GM19238 (cell line): ENCODE measurements around the gene CFAP46.

ENCODE experiments used
- DNase-seq: peaks from one replicate; pipeline ENCODE4 v3.0.0; 2011; ENCODE audit warnings: low spot score; ENCODE audit not compliant: insufficient read length

The CFAP46 gene

DNA sequence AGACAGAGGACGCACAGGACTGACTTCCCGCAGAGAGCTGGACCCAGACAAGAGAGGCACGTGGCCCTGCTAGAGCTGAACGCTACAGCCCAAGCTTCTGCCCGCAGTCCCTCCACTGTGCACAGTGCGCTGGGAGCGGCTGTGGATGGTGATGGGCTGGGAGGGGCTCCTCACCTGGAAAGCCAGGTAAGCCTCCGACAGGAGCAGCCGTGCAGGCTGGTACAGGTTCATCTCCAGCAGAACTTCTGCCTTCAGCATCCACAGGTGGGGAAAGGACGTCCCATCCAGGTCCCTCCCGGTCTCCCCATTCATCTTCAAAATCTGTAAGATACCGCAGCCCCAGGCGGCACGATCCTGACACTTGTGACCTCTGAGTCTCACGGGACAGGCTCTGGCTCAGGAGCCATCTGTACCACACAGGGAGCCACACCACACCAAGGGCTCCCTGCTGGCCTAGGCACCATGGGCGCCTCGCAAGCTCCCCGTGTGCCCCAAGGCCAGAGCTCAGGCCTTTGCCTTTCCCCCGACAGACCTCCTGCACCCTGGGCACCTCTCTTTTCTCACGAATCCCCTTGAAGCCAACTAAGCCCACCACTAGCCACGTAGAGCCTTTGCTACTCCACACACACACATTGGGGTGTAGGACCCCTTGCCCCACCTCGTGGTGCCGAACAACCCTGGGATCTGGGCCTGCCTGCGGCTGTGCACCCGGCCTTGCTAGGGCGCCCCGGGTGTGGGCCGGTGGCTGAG lies 76.3 kb downstream of the CFAP46 start:
- DNase-seq: no peak

DNA sequence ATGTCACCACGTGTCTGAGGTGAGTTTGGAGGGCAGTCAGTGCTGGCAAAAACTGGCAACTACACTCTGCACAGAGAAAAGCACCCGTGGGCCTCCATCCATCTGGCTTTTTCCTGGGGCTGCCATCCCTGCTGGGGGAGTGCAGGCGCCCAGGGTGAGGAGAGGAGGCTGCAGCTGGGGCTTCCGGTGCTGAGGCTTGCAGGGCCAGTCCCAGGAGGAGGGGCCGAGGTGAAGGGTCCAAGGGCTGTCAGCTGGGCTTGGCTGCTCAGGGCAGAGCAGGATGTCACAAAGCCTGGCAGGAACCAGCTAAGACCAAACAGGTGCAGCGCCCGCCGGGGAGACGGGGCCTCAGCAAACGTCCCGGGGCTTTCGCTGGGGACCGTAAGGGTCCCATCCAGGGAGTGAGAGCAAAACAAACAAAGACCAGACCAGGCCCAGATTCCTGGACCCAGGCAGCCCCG lies 77.2 kb downstream of the CFAP46 start:
- no peak for DNase-seq

- DNase-seq: no peak
These were observed 79.6 kb downstream of the CFAP46 start for GRCh38 chr10:132862485-132863420.

- no peak for DNase-seq
These were observed 80.4 kb downstream of the CFAP46 start for GRCh38 chr10:132861884-132862461.

DNA sequence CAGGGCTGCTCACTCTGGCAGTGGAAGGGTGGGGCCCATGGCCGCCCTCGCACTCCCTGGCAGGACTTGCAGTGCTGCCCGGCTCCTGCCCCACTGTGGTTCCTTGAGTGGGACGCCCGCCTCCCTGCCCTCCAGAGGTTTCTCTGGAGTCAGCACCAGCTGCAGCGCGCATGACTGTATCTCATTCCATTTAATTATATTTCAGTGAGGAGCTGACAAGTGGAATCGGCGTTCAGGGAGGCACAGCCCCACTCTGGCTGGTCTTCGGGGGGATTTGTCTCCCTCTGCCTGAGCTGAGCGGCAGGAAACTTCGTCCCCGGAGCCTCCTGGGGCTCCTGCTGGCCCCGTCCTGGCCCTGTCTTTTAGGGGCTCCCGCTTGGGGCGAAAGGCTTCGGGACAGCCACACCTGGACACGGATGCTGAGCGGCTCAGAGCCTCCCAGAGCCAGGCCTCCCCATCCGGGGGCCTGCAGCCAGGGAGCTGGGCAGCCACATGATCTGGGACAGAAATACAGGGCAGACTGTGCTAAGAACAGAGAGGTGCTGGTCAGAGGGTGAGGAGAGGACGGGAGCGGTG lies 81.2 kb downstream of the CFAP46 start:
- no peak for DNase-seq

DNA sequence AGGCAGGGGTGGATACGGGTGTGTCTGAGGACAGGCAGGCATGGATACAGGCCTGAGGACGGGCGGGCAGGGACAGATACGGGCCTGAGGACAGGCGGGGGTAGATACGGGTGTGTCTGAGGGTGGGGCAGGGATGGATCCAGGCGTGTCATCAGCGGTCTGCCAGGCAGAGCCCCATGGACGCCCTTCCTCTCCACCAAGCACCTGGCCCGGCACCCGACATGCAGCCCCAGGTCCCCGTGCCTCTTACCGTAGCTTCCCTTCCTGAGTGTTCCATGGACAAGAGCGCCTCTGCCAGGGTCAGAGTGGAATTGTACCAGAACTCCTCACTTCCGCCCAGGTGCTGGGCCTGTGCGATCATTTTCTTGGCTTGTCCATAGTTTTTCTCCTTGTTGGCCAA lies 81.8 kb downstream of the CFAP46 start:
- no peak for DNase-seq

DNA sequence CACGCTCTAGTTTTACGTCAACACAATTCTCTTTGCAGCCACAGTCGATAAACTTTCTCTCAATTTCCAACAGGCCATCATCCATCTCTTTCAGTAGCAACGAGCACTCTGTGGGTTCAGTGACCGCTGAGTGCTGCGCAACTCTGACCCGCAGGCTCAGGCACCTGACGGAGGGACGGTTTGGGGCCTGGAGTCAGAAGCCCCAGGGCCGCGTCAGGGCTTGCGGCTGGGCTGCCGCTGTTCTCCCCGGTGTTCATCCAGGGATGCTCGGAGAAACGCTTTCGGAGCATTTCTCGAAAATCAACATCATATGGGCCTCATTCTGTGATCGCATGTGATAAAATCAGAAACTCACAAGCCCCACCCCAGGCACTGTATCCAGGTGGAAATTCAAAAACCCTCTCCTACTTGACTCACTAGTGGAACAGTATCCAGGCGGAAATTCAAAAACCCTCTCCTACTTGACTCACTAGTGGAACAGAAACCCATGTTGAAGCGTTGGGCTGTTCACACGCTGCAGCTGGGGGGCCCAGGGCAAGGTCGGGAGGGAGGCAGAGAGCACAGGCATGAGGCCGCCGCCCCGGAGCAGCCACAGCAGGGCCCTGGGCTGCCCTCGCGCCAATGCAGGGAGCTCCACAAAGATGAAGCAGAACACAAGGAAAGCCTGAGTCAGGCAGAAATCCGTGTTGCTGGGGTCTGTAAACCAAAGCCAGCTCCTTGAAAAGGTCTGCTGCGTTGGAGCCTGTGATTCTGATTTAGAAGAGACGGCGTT lies 83.1 kb downstream of the CFAP46 start:
- no peak for DNase-seq

- no peak for DNase-seq
These were observed 84.0 kb downstream of the CFAP46 start for GRCh38 chr10:132858121-132859081.

DNA sequence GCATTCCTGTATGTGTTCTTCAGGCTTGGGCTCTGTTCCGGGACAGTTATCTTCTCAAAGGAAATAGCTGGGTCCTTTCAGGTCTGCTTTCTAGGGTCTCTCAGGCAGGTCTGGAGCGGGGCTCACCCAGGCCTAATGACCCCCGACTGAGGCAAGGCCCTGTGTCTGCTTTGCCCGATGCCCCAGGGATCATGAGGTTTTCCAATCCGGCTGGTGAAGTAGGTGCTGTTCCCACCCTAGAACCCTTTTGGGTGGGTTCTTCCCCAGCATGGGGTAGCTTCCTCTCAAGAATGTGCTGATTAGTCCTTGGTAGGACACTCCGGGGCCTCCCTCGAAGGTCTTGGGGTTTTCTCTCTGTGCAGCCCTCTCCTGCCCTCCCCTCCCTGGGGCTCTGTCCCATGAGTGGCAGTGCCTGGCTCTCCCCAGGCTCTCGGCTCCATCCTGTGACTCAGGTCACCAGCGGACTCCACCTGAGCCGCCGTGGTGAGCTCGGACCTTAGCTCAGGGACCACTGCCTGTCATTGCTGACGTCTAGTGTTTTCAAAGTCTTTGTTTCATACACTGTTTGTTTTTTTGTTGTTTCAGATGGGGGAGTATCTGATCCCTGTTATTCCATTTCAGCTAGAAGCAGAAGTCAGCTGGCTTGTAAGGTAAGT lies 85.4 kb downstream of the CFAP46 start:
- no peak for DNase-seq

DNA sequence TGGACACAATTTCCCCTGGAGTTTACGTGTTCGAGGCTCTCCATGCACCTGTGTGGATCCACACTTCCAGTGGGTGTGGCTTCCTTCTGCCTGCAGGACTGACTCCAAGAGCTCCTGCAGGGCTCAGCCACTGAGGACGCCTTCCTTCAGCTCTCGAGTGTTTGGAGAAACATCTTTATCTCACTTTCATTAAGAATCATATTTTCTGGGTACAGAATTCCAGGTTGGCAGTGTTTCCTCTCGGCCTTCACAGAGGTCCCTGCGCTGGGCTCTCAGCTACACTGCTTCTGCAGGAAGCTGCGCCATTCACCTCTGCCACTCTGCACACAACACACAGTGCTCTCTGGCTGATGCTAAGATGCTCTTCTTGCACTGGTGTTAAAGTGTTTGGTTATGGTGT lies 86.5 kb downstream of the CFAP46 start:
- no peak for DNase-seq

DNA sequence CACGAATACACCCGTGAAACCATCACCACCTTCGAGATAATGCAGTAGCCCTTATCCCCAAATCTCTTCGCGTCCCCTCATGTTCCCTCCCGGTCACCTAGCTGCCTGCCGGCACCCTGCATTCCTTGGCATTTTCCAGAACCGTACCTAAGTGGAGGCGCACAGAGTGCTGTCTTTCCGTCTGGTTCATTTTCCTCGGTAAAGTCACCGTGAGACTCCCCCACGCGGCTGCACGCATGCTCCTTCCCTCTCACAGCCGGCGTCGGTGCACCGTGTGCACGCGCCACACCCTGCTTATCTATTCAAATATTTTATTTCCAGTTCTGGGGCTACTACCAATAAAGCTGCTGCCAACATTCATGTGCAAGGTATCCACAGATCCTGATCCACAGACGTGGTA lies 90.9 kb downstream of the CFAP46 start:
- no peak for DNase-seq

DNA sequence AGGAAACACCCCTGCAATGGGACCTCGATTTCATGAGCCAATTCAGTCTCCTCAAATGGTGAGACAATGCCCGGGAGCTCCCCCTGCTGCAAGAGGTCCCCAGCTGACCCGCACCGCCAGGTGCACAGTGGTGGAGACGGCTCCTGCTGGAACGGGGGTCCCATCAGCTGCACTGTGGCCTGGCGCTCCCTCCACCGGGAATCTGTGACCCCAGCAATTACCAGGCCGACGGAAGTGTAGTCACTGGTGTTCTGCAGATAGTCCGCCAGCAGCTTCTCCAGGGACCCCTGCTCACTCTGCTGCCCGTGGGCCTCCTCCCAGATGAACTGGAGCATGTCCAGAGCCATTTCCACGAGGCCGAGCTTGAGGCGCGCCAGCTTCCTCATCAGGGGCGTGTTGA lies 91.5 kb downstream of the CFAP46 start:
- DNase-seq: no peak

- no peak for DNase-seq
These were observed 92.1 kb downstream of the CFAP46 start for GRCh38 chr10:132850246-132850645.

GRCh38 chr10:132849546-132850031 lies 92.8 kb downstream of the CFAP46 start:
- no peak for DNase-seq

DNA sequence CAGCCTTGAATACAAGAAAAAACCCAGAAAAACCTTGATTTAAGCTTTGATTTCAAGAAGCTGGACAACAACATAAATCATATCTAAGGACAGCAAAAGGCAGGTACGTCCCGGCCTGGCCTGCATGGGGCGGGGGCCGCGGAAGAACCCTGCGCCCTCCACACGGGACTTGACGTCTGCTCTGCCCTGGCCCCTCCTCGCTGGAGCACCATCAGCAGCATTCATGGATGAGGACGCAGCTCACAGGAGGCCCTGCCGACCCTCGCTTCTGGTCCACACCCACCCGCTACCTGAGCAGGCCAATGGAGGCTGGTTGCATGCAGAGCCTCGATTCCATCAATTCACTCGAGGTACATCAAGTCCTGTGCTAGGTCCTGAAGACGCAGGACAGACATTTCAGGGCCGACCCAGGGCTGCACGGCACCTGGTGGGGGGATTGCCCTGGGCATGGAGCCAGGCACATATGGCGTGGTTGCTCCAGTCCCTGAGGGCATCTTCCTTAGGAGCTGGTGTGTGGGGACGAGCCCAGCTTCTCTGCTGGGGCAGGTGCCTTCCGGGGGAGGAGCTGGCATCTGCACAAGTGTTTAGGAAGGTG lies 93.3 kb downstream of the CFAP46 start:
- no peak for DNase-seq

DNA sequence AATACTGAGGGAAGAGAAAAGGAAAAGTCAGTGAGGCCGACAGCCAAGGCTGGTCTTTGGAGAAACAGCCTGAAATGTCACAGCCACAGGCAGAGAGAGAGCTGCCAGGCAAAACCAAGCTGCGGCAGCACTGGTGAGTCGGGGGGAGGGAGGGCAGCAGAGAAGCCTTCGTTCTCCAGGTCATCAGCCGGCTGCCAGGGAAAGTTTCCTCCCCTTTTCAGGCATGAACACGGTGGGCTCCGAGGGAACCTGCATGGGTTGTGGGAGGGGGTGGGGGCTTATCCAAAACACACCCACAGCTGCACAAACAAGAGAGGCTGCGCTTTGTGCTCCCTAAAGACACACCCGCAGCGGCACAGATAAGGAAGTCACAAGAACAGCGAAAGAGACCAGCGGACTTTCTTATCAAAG lies 94.1 kb downstream of the CFAP46 start:
- DNase-seq: no peak

DNA sequence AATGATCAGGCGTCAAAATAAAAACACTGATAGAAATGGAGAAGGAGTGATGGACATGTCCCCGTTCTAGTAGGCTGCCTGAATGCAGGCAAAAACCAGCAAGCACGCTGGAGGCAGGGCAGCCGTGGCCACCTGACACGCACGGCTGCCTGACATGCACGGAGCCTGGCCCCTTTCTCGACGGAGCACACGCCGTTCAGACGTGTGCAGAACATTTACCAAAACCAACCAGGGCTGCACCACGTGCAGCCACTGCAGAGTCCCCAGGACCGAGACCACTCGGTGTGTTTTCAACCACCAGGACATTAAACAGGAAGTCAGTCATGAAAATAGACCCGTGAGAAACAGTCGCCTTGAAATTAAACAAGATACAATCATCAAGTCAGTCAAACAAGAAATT lies 94.5 kb downstream of the CFAP46 start:
- DNase-seq: no peak

- no peak for DNase-seq
These were observed 95.0 kb downstream of the CFAP46 start for GRCh38 chr10:132847416-132847777.
